Measurements from ENCODE around the gene GMDS. TPM values are rescaled to one million over a fixed set of nuclear protein-coding genes. Genes with fewer than 3 reads are reported as not detected.

GMDS gene
- total RNA-seq, 1 donor from 2014 or later = 19.9 TPM

- Histone ChIP-seq H3K27ac (no peak overlapping the region), H3K4me1 (no peaks in the 10 kb centered on the region), H3K36me3 (no peaks in the 10 kb centered on the region), H3K27me3 (no peaks in the 10 kb centered on the region), H3K9me3 (no peaks in the 10 kb centered on the region), H3K4me3 (no peak overlapping the region)
- intact Hi-C loops (cut with DNase I) = loop anchor here (5.0 to 10.0 kb wide), 3 partner anchors 182 to 434 kb away; no protein-coding TSS in a partner anchor
- no peak for DNase-seq (ENCODE audit: low spot score in 2 of 2)
- TF ChIP-seq, protein P1, sequence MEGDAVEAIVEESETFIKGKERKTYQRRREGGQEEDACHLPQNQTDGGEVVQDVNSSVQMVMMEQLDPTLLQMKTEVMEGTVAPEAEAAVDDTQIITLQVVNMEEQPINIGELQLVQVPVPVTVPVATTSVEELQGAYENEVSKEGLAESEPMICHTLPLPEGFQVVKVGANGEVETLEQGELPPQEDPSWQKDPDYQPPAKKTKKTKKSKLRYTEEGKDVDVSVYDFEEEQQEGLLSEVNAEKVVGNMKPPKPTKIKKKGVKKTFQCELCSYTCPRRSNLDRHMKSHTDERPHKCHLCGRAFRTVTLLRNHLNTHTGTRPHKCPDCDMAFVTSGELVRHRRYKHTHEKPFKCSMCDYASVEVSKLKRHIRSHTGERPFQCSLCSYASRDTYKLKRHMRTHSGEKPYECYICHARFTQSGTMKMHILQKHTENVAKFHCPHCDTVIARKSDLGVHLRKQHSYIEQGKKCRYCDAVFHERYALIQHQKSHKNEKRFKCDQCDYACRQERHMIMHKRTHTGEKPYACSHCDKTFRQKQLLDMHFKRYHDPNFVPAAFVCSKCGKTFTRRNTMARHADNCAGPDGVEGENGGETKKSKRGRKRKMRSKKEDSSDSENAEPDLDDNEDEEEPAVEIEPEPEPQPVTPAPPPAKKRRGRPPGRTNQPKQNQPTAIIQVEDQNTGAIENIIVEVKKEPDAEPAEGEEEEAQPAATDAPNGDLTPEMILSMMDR (IDR thresholded peaks at IDR 0.05) = no peak
Measured at GRCh38 chr6:2036710-2037023, 208.7 kb downstream of the GMDS start.

GRCh38 chr6:2035826-2036709, 209.3 kb downstream of the GMDS start:
- no peaks in the 10 kb centered on the region for H3K9me3 ChIP-seq
- no peak overlapping the region for H3K27ac ChIP-seq
- TF ChIP-seq, protein P1 (IDR thresholded peaks at IDR 0.05) = no peak
- H3K4me1 ChIP-seq = no peaks in the 10 kb centered on the region
- H3K4me3 ChIP-seq = no peak overlapping the region
- no peaks in the 10 kb centered on the region for H3K36me3 ChIP-seq
- no peak for DNase-seq (ENCODE audit: low spot score in 2 of 2)
- intact Hi-C loops (cut with DNase I) = loop anchor here (5.0 to 10.0 kb wide), 3 partner anchors 181 to 434 kb away; no protein-coding TSS in a partner anchor
- no peaks in the 10 kb centered on the region for H3K27me3 ChIP-seq

GRCh38 chr6:2035046-2035445, 210.4 kb downstream of the GMDS start:
- Histone ChIP-seq H3K9me3 (no peaks in the 10 kb centered on the region), H3K27me3 (no peaks in the 10 kb centered on the region), H3K27ac (no peak overlapping the region), H3K4me1 (no peaks in the 10 kb centered on the region), H3K36me3 (no peaks in the 10 kb centered on the region), H3K4me3 (no peak overlapping the region)
- no peak for DNase-seq (ENCODE audit: low spot score in 2 of 2)
- TF ChIP-seq, protein P1 (IDR thresholded peaks at IDR 0.05) = no peak
- intact Hi-C loops (cut with DNase I) = loop anchor here (5.0 to 10.0 kb wide), 3 partner anchors 180 to 433 kb away; no protein-coding TSS in a partner anchor

- Histone ChIP-seq H3K27me3 (no peaks in the 10 kb centered on the region), H3K27ac (no peak overlapping the region), H3K9me3 (no peaks in the 10 kb centered on the region), H3K36me3 (no peaks in the 10 kb centered on the region), H3K4me3 (no peak overlapping the region), H3K4me1 (no peaks in the 10 kb centered on the region)
- intact Hi-C loops (cut with DNase I) = loop anchor here (10.0 kb wide), 1 partner anchor 179 kb away; no protein-coding TSS in a partner anchor
- DNase-seq (ENCODE audit: low spot score in 2 of 2) = no peak
- TF ChIP-seq, protein P1 (IDR thresholded peaks at IDR 0.05) = no peak
Measured at GRCh38 chr6:2034256-2034655, 211.1 kb downstream of the GMDS start.

- H3K9me3 ChIP-seq = no peaks in the 10 kb centered on the region
- no peaks in the 10 kb centered on the region for H3K36me3 ChIP-seq
- DNase-seq (ENCODE audit: low spot score in 2 of 2) = no peak
- TF ChIP-seq, protein P1 (IDR thresholded peaks at IDR 0.05) = no peak
- H3K4me1 ChIP-seq = no peaks in the 10 kb centered on the region
- intact Hi-C loops (cut with DNase I) = loop anchor here (10.0 kb wide), 1 partner anchor 179 kb away; no protein-coding TSS in a partner anchor
- no peak overlapping the region for H3K4me3 ChIP-seq
- H3K27me3 ChIP-seq = no peaks in the 10 kb centered on the region
- H3K27ac ChIP-seq = no peak overlapping the region
Measured at GRCh38 chr6:2033544-2033943, 211.9 kb downstream of the GMDS start.
